Nephron progenitor cell (in vitro differentiated cells): ENCODE measurements around the gene FRMD4A.

Experiments used
- DNase-seq: peaks from one replicate; pipeline ENCODE4 v3.0.0; 2021
- H3K27ac Mint-ChIP-seq: 2 replicates; pipeline ENCODE4 v1.8.0; 2021; ENCODE audit warnings: mild to moderate bottlenecking, moderate library complexity, mixed read lengths
- H3K27me3 Mint-ChIP-seq: 2 replicates; pipeline ENCODE4 v1.8.0; 2021; ENCODE audit warnings: mild to moderate bottlenecking, low read depth, mixed read lengths; ENCODE audit not compliant: poor library complexity
- H3K36me3 Mint-ChIP-seq: 2 replicates; pipeline ENCODE4 v1.8.0; 2021; ENCODE audit warnings: low read depth, mixed read lengths
- H3K4me1 Mint-ChIP-seq: 2 replicates; pipeline ENCODE4 v1.8.0; 2021; ENCODE audit warnings: mixed read lengths
- H3K4me3 Mint-ChIP-seq: 2 replicates; pipeline ENCODE4 v1.8.0; 2021; ENCODE audit warnings: mild to moderate bottlenecking, moderate library complexity, mixed read lengths
- H3K9me3 Mint-ChIP-seq: 2 replicates; pipeline ENCODE4 v1.8.0; 2021; ENCODE audit warnings: mild to moderate bottlenecking, moderate library complexity, mixed read lengths
- CTCF ChIP-seq: fragments of 200-600 bp; sonication (generic); IDR thresholded peaks from 2 replicates; pipeline ENCODE4 v1.5.0; 2021; ENCODE audit warnings: antibody characterized with exemption

Gene FRMD4A

GRCh38 chr10:13712837-13713581 is 617.7 kb downstream of the FRMD4A start:
- Mint-ChIP-seq H3K9me3 (no peaks in the 10 kb centered on the region), H3K27me3 (no peaks in the 10 kb centered on the region), H3K4me3 (no peak overlapping the region), H3K27ac (peak overlapping the region; percentile 88), H3K4me1 (peaks cover 86% of the 10 kb centered on the region), H3K36me3 (peaks cover 10% of the 10 kb centered on the region)
- TF ChIP-seq CTCF, result no peak
- DNase-seq, result no peak

GRCh38 chr10:13712476-13712836 is 618.3 kb downstream of the FRMD4A start:
- Mint-ChIP-seq H3K4me1 (peaks cover 86% of the 10 kb centered on the region), H3K27me3 (no peaks in the 10 kb centered on the region), H3K27ac (peak overlapping the region; percentile 88), H3K4me3 (no peak overlapping the region), H3K9me3 (no peaks in the 10 kb centered on the region), H3K36me3 (peaks cover 10% of the 10 kb centered on the region)
- no peak for DNase-seq
- TF ChIP-seq CTCF, result no peak

- no peak for TF ChIP-seq CTCF
- Mint-ChIP-seq H3K36me3 (peaks cover 10% of the 10 kb centered on the region), H3K9me3 (no peaks in the 10 kb centered on the region), H3K4me3 (no peak overlapping the region), H3K27me3 (no peaks in the 10 kb centered on the region), H3K27ac (no peak overlapping the region), H3K4me1 (peaks cover 88% of the 10 kb centered on the region)
- no peak for DNase-seq
Measured at GRCh38 chr10:13711291-13711690, 619.4 kb downstream of the FRMD4A start.

- TF ChIP-seq CTCF, result no peak
- H3K4me3 Mint-ChIP-seq, result peak overlapping the region; percentile 19
Measured at GRCh38 chr10:13709931-13710650, 620.6 kb downstream of the FRMD4A start.

GRCh38 chr10:13708256-13708990 is 622.3 kb downstream of the FRMD4A start:
- Mint-ChIP-seq H3K4me1 (peaks cover 100% of the 10 kb centered on the region), H3K27ac (peak overlapping the region; percentile 97), H3K4me3 (peak overlapping the region; percentile 94), H3K27me3 (no peaks in the 10 kb centered on the region), H3K9me3 (no peaks in the 10 kb centered on the region), H3K36me3 (peaks cover 16% of the 10 kb centered on the region)
- DNase-seq, result no peak
- TF ChIP-seq CTCF, result no peak

More at GRCh38 chr10:13709931-13710650, 620.6 kb downstream of the FRMD4A start:
- H3K4me1 Mint-ChIP-seq, result peaks cover 88% of the 10 kb centered on the region
- DNase-seq, result no peak
- peak overlapping the region; percentile 97 for H3K27ac Mint-ChIP-seq
- H3K9me3 Mint-ChIP-seq, result no peaks in the 10 kb centered on the region
- no peaks in the 10 kb centered on the region for H3K27me3 Mint-ChIP-seq
- H3K36me3 Mint-ChIP-seq, result peaks cover 11% of the 10 kb centered on the region
